GM18505 (cell line): ENCODE results near the gene ABL1.
"Not testable (repeated sequence)": the region's sequence is repeated elsewhere in the genome, so short reads cannot be mapped to it uniquely, and the experiment has no call there.

Source experiments
- ATAC-seq: cut with Tn5 transposase; IDR thresholded peaks from one replicate; pipeline ENCODE4 v1.9.1; 2021; ENCODE audit not compliant: unreplicated experiment
- POLR2A ChIP-seq: IDR thresholded peaks from 4 replicates; pipeline ENCODE4 v1.6.1; 2011; ENCODE audit warnings: borderline replicate concordance; ENCODE audit not compliant: insufficient read depth, insufficient read length; ENCODE audit errors: extremely low read depth

Gene ABL1

DNA sequence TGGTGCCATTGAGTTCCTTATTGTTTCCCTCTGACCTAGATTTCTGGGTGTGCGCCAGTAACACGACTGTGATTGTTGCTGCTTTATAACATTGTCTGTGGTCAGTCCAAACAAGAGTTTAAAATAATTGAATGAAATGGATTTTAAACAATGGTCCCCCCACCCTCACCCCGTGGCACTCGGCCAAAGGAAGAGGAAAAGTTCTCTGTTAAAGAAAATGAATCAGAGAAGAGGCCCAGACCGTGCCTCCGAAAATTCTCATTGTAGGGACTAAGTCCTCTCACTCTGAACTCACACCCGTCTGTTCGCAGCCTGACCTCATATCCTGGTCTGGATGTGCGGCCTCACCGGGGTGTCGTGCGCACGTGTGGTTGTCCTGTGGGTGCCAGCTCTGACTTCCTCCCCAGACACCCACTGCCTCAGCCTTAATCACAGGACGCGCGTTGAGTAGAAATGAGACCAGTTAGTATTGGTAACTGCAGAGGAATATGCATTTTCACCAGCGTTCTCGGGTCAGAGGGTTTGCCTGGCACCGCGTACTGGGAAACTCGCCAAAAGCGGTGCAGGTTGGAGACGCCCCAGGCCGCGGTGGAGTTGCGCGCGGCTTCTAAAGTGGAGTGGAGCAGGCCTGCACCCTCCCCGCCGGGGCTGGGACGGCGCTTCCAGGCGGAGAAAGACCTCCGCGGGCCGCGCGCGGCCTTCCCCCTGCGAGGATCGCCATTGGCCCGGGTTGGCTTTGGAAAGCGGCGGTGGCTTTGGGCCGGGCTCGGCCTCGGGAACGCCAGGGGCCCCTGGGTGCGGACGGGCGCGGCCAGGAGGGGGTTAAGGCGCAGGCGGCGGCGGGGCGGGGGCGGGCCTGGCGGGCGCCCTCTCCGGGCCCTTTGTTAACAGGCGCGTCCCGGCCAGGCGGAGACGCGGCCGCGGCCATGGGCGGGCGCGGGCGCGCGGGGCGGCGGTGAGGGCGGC is at the start of gene ABL1:
ABL1 (plus strand) TSS at position 884 of the 966 bp plus-strand sequence. CDS start 193 bp downstream, outside the sequence.
- ATAC-seq = peak; percentile 57

DNA sequence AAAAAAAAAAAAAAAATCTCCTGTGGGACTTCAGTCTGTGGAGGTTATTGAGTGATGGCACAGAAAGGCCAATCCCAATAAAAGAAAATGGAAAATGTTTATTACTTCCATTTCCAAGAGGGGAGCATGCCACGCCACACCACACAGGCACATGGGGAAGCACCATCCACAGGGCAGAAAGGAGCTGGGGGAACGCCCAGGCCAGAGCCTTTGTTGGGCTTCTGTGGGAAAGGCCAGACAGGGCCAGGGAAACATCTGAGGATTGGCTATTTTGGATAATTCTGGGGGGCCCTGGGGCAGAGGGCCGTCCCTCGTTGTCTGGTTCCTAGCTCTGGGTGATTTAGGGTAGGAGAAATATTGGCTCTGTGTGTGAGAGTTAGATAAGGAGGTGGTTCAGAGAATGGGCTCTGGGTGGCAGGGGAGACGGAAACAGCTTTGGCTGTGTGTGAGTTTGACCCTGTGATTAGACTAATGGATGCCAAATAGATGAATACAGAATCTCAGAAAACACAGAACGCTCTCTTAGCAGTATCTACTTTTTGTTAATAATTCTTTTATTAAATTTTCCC is 49.0 kb upstream of the ABL1 start:
- no peak for TF ChIP-seq POLR2A
- ATAC-seq = no peak

More for the DNA sequence above, at the start of gene ABL1:
- TF ChIP-seq POLR2A = peak; percentile 77

DNA sequence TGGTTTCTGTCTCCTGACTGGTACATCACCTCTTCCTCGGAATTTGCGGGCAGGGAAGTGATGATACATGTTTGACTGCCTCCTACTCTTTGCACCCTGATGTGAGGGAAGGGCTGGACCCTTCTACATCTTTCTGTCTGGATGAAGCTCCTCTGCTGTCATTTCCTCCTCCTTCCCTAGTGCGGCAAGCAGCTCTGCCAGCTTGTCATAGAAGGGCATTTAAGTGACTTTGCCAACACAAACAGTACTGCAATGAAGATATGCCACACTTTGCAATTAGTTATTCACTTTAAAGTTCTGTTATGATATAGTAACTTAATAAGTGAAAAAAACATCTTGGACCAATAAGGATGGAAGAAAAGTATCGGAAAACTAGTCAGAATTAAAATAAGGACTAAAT is 48.5 kb upstream of the ABL1 start:
- no peak for ATAC-seq

DNA sequence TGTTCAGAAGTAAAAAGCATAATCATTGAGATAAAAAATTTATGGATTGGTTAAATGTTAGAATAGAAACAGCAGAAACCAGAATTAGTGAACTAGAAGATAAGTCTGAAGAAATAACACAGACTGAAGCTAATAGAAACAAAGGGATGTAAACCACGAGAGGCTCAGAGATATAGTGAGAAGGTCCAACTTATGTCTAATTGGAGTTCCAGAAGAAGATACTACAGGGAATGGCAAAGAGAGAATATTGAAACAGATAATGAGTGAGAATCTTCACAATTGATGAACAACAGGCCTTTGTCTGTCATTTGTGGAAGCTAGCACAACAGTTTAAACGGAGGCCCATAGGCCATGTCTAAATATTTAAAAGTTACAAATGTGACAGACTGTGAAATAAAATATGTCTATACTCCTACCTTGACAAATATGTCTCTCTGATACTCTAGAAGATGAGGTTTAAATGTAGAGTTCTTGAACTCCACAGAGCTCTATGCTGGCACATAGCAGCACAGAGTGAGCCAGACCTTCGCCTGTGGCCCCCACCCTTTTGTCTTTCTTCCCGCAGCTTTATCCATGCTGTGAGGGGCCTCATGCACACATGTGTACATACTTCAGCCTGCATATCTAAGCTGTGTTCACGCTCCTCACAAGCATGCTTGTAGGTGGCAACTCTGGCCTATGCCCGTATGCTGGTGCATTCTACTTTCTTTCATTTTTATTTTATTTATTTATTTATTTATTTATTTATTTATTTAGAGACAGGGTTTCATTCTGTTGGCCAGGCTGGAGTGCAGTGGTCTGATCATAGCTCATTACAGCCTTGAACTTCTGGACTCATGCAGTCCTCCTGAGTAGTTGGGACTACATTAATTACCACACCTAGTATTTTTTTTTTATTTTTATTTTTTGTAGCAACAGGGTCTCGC is 45.0 kb upstream of the ABL1 start:
- ATAC-seq = no peak

More for the DNA sequence above, 48.5 kb upstream of the ABL1 start:
- no peak for TF ChIP-seq POLR2A

DNA sequence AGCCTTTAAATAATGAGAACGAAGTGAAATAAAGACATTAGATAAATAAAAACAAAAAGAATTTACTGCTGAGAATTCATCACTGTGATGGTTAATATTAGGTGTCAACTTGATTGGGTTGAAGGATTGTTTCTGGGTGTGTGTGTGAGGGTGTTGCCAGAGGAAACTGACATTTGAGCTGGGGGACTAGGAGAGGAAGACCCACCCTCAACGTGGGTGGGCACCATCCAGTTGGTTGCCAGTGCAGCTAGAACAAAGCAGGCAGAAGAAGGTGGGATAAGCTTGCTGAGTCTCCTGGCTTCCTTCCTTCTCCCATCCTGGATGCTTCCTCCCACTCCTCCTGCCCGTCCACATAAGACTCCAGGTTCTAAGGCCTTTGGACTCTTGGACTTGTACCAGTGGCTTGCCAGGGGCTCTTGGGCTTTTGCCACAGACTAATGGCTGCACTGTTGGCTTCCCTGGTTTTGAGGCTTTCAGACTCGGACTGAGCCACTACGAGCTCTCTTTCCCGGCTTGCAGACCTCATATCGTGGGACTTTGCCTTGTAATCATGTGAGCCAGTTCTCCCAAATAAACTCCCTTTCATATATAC is 43.7 kb upstream of the ABL1 start:
- ATAC-seq = no peak
- TF ChIP-seq POLR2A = no peak

More for the DNA sequence above, 45.0 kb upstream of the ABL1 start:
- no peak for TF ChIP-seq POLR2A

DNA sequence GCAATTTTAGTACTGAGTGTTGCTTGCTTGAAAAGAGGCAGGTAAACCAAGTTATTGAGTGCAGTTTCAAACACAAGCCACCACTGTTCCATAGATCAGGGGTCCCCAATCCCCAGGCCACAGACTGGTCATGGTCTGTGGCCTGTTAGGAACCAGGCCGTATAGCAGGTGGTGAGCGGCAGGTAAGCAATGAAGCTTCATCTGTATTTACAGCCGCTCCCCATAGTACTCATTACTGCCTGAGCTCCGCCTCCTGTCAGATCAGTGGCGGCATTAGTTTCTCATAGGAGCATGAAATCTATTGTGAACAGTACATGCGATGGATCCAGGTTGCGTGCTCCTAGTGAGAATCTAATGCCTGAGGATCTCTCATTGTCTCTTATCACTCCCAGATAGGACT is 41.5 kb upstream of the ABL1 start:
- ATAC-seq = no peak
- no peak for TF ChIP-seq POLR2A

DNA sequence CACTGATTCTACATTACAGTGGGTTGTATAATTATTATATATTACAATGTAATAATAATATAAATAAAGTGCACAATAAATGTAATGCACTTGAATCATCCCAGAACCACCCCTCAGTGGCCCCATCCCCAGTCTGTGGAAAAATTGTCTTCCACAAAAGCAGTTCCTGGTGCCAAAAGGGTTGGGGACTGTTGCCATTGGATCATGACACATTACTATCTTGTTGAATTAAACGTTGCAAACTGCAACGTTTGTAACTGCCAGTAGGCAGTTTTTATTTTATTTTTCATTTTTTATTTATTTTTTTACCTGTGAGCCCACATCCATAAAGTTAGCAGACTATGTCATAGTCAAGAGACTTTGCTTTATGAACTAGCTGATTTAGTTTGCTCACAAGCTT is 41.0 kb upstream of the ABL1 start:
- not testable (repeated sequence) for ATAC-seq

DNA sequence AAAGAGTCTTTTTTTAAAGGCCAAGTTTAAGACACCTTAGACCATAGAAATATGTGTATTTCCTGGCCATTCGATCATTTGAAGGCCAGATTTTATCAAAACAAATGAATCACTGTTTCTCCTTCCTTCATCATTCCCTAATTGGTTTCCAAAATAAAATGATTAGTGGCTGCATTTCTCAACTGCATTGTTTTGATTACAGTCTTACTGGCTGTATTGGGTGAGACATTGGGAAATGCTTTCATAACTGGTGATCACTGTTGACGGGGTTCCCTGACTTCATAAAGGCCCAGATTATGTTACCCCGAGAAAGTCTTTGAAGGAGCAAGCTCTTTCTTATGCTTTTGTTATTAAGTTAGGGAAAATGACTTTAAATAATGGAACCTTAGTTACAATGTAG is 40.6 kb upstream of the ABL1 start:
- ATAC-seq = not testable (repeated sequence)

DNA sequence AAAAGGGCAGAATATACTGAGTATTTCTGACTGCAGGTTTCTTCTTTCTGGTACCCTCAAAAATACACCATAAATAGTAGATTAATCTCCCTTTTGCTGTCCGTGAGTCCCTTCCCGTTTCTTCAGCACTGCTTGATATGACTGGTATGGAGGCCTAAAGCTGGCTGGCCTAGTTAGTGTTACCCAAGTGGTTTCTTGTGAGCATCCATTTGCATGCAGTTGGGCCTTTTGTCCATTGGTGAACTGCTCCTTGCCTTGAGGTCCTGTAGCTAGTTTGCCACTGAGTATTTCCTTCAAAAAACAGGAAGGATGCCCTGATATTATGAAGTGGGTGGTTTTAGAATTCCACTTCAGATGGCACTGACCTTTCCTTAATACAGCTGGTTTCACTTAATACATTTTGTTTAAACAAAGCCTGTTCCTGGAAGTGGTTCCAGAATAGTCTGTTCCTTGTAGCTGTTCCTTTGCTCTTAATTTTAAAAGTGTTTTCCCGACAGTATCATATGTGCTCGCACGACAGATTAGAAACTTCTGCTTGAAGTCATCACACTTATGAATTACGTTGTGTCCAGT is 40.0 kb upstream of the ABL1 start:
- ATAC-seq = no peak
- TF ChIP-seq POLR2A = no peak

DNA sequence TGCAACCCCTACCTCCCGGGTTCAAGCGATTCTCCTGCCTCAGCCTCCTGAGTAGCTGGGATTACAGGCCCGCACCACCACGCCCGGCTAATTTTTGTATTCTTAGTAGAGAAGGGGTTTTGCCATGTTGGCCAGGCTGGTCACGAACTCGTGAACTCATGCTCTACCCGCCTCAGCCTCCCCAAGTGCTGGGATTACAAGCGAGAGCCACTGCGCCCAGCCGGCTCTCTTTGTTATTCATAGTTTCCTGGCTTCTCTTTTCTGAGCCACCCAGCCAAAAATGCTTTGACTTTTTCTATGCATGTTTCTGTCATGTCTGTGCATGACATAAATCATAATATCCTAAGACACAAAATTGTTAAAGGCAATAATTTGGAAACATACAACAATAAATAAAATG is 31.9 kb upstream of the ABL1 start:
- not testable (repeated sequence) for ATAC-seq

DNA sequence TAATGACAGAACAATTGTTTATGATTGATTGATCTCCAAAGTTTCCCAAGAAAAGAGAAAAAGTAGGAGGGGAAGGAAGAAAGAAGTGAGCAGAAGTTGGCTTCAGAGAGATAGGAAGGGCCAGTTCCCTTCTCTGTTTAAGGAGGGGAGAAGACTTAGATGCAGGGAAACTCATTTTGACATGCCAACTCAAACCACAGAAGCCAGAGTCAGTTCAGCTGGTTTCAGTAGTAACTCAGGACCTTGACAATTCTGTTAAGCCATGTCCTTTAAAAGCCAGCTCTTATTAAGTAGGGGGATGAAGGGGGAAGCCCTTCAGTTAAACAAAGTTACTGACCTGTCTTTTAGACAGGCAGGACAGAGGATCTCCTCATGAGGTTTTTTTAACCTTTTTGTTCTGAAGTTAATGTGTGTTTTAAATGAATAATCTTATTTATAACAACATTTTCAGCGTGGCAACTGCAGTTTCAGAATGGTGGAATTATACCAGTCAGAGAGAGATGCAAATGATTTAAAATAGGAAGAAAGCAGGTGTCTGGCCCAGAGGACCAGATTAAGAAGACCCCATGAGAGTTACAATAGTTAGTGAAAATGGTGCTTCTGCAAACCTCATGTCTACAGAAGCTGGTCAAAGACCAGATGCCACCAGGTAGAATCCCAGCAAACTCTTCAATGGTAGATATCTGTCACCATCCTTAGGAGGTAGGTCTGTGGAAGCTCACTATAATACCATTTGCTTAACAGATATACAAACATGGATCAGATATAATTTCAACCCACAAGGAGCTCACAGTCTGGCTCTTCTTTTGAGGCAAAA is 29.3 kb upstream of the ABL1 start:
- no peak for ATAC-seq
- no peak for TF ChIP-seq POLR2A

DNA sequence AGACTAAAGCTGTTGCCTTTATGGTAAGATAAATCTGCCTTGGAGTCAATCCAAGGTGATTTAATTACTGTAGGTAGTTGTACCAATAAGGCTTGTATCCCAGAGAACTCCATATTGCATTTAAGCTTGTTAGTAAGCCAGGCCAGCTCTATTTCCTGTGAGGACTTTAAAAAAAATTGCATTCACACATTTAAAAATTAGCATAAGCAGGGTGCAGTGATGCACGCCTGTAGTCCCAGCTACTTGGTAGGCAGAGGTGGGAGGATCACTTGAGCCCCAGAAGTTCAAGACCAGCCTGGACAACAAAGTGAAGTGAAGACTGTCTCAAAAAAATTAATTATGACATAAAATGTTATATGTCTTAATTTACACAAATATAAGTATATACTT is 28.7 kb upstream of the ABL1 start:
- TF ChIP-seq POLR2A = no peak
- ATAC-seq = no peak
